ENCODE measurements around the gene IER5L. TPM values are rescaled to one million over a fixed set of nuclear protein-coding genes. Genes with fewer than 3 reads are reported as not detected.

The IER5L gene
- total and polyA plus RNA-seq, 9 of the 15 experiments (the other 6 are each of a cell fraction or from before 2014, with no cell fraction given): 0.14 to 11.9 (median 0.52) TPM

GRCh38 chr9:129184219-129184524 lies 6.1 kb upstream of the IER5L start:
- H3K9me1 ChIP-seq (ENCODE audit: control insufficient read depth, insufficient read depth, low read length): no peaks in the 10 kb centered on the region
- 34% methylated on average over 5 of the region's 7 CpGs for WGBS (ENCODE audit: insufficient coverage, low coverage, missing lambda C conversion rate)
- ATAC-seq: no peak
- no peak overlapping the region for H3K4me2 ChIP-seq (ENCODE audit: insufficient read depth, low read length)
- ChIA-PET CTCF (ENCODE audit: low intra/inter-chr PET ratio) (no interaction called here), POLR2A (interaction anchor here (0.9 to 1.9 kb wide), 2 partner anchors 10 to 16 kb away, joined by 3 to 10 read pairs; no protein-coding TSS in a partner anchor)
- no peaks in the 10 kb centered on the region for H3K79me2 ChIP-seq (ENCODE audit: control insufficient read depth, insufficient read depth, low read length)
- peaks cover 6 to 23% of the 10 kb centered on the region in 2 experiments; a peak in 4 of 5 replicates for H3K4me1 ChIP-seq (replicated peaks in 1 of 2; ENCODE audit: control insufficient read depth in 2 of 2, insufficient read depth in 2 of 2, low read length in 2 of 2)
- TF ChIP-seq, protein P1, sequence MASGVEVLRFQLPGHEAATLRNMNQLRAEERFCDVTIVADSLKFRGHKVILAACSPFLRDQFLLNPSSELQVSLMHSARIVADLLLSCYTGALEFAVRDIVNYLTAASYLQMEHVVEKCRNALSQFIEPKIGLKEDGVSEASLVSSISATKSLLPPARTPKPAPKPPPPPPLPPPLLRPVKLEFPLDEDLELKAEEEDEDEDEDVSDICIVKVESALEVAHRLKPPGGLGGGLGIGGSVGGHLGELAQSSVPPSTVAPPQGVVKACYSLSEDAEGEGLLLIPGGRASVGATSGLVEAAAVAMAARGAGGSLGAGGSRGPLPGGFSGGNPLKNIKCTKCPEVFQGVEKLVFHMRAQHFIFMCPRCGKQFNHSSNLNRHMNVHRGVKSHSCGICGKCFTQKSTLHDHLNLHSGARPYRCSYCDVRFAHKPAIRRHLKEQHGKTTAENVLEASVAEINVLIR (CRISPR knock-in tag; IDR thresholded peaks at IDR 0.05): no peak
- TF ChIP-seq ELF1 (tag; IDR thresholded peaks at IDR 0.05): no peak
- TF ChIP-seq TAF7 (tag; IDR thresholded peaks at IDR 0.05): no peak
- TF ChIP-seq ZFPM2 (CRISPR knock-in tag; IDR thresholded peaks at IDR 0.05): no peak
- TF ChIP-seq, protein P2, sequence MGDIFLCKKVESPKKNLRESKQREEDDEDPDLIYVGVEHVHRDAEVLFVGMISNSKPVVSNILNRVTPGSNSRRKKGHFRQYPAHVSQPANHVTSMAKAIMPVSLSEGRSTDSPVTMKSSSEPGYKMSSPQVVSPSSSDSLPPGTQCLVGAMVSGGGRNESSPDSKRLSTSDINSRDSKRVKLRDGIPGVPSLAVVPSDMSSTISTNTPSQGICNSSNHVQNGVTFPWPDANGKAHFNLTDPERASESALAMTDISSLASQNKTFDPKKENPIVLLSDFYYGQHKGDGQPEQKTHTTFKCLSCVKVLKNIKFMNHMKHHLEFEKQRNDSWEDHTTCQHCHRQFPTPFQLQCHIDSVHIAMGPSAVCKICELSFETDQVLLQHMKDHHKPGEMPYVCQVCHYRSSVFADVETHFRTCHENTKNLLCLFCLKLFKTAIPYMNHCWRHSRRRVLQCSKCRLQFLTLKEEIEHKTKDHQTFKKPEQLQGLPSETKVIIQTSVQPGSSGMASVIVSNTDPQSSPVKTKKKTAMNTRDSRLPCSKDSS (IDR thresholded peaks at IDR 0.05; ENCODE audit: low read depth, partially characterized antibody): no peak
- TF ChIP-seq, protein P3, sequence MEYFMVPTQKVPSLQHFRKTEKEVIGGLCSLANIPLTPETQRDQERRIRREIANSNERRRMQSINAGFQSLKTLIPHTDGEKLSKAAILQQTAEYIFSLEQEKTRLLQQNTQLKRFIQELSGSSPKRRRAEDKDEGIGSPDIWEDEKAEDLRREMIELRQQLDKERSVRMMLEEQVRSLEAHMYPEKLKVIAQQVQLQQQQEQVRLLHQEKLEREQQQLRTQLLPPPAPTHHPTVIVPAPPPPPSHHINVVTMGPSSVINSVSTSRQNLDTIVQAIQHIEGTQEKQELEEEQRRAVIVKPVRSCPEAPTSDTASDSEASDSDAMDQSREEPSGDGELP (CRISPR knock-in tag; IDR thresholded peaks at IDR 0.05; ENCODE audit: borderline replicate concordance): no peak
- no peak for TF ChIP-seq SAFB2 (IDR thresholded peaks at IDR 0.05; ENCODE audit: borderline replicate concordance, low read depth, low read length, severe bottlenecking)
- TF ChIP-seq OTX1 (CRISPR knock-in tag; IDR thresholded peaks at IDR 0.05): no peak
- no peak for TF ChIP-seq CAMTA2 (CRISPR knock-in tag; conservative IDR thresholded peaks at IDR 0.05)
- no peak for TF ChIP-seq NR2F6 (CRISPR knock-in tag; IDR thresholded peaks at IDR 0.05)
- TF ChIP-seq ATF2 (CRISPR knock-in tag; IDR thresholded peaks at IDR 0.05): no peak
- H4K20me1 ChIP-seq (replicated peaks; ENCODE audit: control insufficient read depth, insufficient read depth, low read length): no peaks in the 10 kb centered on the region
- H3K9me3 ChIP-seq (replicated peaks; ENCODE audit: control insufficient read depth, insufficient read depth, low read depth, low read length): peaks cover 6% of the 10 kb centered on the region; the same call in 1 of the 2 replicates
- no peak overlapping the region for H3K27ac ChIP-seq (ENCODE audit: extremely low read depth, low read depth, low read length)
- H2AFZ ChIP-seq (ENCODE audit: low read depth, low read length): no peak overlapping the region
- intact Hi-C loops (cut with micrococcal nuclease): no loop called here
- no peak for DNase-seq (ENCODE audit: extremely low read depth in 1 of 4, low spot score in 3 of 4)
- in situ Hi-C loops (cut with MboI): no loop called here
- no peak for FAIRE-seq
- peak overlapping the region in 1 of 2 experiments; percentile 46; a peak in 1 of 4 replicates for H3K9ac ChIP-seq (ENCODE audit: insufficient read depth in 1 of 2, low read depth in 2 of 2, low read length in 2 of 2)
- no peaks in the 10 kb centered on the region for H3K36me3 ChIP-seq (ENCODE audit: control insufficient read depth, insufficient read depth, low read length)
- H3K27me3 ChIP-seq (ENCODE audit: control insufficient read depth in 2 of 2, insufficient read depth in 2 of 2, low read length in 2 of 2): no peaks in the 10 kb centered on the region; a peak in 1 of 5 replicates
- BruUV-seq (replicated peaks): no TSS peak
- H3K4me3 ChIP-seq: no peak overlapping the region

Measured in K562 (cell line).